Stimulated activated CD8-positive, alpha-beta memory T cell treated with anti-CD3 and anti-CD28 coated beads, Interleukin-15, amount 100 ng/mL, for 4 hours (primary cell): ENCODE measurements around the gene LRMDA.

Experiments
- DNase-seq, 2 donors: peaks; one replicate each; pipeline ENCODE4 v3.0.0-alpha.2; 2020; ENCODE audit warnings: low read depth in 2 of 2

Gene LRMDA

DNA sequence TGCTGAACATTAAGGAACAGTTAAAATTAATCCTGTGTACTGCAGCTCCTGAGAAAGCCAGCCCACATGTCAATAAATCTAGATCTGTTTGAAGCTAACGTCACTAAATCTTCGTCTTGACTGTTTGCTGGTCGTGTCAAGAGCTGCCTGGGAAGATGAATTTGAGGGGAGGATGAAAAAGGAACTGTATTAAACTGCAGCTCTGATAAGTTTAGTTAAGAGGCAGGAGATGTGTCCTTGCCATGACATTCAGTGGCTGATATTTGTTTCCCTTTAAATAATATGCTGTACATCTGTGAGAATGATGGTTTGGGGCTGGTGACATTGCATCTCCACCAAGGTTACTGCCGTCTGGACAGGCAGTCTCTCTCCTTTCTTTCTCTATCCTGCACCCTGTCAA lies 435.3 kb downstream of the LRMDA start:
- DNase-seq, result no peak

DNA sequence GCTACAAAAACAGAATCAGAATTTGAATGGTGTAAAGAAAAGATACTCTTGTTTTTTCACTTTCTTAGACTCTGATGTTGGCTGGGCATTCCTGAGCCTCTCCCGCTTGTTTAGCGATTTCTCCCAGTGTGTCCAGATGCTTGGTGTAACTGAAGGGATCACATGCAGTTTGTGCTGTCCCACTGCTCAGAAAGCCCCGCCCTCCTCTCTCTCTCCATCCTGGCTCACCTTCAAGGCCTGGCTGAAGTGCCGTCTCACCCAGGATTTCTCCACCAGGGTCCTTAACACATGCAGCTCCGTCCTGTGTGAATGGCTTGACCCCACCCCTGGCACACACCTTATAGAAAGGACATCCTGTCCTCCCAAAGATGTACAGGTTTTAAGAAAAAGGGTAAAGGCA lies 437.1 kb downstream of the LRMDA start:
- no peak for DNase-seq

DNA sequence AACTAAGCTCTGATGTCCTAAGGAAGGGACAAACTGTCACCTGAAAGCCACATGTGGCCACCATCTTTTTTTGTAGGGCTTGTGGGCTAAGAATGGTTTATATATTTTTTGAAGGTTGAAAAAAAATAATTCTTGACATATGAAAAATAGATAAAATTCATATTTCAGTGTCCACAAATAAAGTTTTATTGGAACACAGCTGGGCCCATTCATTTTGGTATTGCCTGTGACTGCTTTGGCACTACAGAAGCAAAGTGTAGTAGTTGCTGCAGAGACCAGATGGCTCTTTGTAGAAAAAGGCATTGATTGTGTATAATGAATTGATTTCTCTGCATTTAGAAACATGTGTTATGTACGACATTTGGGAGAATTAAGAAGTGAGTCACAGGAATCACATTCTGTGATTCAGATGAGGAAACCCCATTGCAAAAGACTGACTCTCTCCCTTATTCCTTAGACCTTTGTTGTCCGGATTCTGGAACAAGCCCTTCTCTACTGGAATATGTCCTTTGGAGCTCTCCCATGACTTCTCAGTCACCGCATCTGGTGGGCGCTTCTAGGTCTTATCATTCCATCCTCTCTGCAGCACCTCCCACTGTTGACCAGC lies 438.7 kb downstream of the LRMDA start:
- DNase-seq, result no peak

DNA sequence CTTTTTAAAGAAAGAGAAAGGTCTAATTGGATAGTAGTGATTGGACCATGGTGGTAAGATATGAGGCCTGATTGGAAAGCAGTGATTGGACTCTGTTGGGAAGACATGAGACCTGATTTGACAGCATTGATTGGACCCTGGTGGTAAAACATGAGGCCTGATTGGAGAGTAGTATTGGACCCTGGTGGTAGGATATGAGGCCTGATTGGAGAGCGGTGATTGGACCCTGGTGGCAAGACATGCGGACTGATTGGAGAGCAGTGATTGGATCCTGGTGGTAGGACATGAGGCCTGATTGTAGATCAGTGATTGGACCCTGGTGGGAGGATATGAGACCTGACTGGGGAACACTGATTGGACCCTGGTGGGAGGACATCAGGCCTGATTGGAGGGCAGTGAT lies 444.3 kb downstream of the LRMDA start:
- DNase-seq, result no peak

DNA sequence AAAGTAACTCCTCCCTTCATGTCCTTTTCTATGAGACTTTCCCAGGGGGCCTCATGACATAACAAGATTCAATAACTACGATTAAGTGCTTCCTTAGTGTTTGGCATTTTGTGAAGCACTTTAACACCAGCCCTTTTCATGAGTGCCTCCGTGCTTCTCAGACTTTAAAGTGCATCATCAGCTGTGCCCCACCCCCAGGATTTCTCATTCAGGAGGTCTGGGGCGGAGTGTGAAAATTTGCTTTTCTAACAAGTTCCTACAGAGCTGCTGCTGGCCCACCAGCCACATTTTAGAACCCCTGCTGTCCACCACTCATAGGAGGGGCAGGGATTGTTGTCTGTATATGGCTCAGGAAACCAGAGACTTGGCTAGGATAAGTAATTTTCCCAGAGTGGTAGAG lies 445.3 kb downstream of the LRMDA start:
- no peak for DNase-seq

DNA sequence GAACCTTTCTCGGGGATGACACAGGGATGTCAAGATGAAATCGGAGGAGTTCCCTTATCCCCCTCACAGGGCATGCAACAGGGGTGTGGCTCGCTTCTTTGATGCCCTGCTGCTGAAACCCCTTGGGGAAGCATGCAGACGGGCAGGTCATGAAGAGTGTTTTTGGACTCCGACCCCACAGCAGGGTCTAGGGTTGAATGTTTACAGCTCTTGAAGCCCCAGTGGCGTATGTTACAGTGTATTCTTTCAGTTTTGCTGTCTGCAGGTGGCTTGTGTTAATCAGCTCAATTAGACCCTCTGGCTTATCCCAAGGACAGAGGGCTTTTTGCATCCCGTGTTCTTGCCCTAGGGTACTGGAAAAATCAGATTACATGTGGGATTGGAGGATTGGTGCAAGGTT lies 446.5 kb downstream of the LRMDA start:
- no peak for DNase-seq

DNA sequence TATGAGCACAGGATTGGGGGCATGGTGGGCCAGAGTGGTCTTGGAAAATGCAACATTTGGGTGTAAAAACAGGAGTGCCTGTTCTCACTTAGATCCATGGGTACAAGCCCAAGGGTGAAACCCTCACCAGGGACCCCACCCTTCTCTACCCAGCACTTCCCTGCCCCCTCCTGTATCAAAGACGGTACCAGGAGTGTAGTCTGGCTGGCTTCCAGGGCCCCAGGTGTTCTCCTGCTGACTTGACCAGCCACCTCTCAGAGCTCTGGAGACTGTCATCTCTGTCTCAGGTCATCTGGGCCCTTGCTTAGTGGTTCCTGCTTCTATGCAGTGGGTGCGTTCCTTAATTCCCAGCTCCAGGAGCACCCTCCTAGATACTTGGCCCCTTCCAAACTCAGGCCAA lies 447.2 kb downstream of the LRMDA start:
- DNase-seq, result no peak

DNA sequence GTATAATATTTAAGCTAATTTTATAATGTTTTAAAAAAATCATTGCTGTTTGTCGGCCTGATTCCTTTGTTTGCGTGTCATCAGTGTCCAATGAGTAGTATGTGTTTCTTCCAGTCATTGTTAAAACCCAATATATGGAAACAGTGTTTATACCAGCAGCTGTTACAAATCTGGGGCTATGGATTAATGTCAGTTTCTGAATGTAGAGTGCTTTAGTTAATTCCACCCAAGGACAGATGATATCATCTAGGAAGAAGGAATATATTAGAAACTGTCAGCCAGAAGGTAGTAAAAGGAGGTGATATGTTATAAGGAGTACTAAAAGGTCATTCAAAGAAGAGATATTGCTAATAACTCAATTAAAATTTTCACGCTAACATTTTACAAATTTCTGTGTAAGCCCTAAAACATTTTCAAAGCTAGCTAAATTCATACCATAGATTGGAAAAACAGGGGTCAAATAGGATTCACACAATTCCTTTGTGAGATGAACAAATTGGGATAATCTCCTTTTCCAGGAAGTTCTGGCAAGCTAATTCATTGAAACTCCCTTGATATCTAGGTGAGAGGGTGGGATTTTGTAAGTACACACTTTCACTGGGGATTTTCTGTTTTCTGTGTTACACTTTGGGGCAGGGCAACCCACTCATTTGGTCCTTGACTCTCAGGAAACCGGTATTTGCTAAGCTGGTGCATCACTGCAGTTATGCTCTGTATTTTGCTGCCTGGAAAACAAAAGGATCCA lies 448.8 kb downstream of the LRMDA start:
- no peak for DNase-seq

DNA sequence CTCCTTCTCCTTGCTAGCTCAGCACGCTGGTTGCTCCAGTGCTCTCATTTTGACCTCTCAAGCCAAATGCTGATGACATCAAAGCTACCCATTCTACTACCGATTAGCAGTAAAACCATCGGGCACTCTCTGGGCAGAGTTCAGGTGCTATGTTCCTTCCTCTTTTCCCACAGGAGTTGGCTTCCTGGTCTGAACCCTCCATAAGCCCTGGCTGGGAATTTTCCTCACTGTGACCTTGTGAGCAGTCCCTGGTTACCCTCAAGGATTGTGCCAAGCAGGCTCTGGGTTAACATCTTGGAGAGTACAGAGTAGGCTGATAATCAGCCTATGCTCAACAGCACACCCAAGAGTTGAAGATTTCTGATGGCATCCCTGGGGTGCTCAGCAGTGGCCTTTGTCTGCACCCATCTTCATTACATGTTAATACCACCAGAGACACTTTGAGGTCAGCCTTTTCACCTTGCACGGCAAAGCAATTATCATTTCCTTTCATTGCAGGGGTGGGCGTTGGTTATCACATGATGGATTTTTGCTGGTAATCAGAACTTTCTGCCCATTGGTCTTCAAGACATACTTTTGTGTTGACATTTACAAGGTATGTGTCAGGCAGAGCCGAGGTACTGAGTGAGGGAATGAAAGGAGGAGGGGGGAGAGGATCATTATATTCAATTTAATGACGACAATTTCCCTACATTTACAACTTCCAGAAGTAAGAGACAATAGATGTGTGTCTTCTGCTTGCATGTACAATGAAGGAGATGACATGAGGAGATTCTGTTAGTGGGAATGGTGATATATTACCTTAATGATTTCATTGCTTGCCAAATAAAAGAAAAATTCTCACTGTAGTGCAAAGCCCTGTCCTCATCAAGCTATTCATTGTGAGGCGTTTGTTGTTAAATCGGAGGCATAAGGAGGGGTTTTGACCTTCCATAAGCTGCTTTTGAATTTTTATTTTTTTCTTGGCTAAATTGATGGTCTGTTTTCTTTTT lies 452.0 kb downstream of the LRMDA start:
- DNase-seq, result no peak

DNA sequence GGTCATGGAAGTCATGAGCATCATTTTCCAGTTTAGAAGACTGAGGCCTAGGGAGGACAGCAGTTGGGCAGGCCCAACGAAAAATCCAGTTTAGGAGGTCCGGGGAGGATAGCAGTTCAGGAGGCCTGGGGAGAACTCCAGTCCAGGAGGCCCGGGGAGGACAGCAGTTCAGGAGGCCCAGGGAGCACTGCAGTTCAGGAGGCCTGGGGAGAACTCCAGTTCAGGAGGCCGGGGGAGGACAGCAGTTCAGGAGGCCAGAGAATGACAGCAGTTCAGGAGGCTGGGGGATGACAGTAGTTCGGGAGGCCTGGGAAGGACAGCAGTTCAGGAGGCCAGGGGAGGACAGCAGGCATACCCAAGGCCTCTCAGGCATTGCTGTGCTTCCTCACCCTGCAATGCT lies 453.4 kb downstream of the LRMDA start:
- no peak for DNase-seq

DNA sequence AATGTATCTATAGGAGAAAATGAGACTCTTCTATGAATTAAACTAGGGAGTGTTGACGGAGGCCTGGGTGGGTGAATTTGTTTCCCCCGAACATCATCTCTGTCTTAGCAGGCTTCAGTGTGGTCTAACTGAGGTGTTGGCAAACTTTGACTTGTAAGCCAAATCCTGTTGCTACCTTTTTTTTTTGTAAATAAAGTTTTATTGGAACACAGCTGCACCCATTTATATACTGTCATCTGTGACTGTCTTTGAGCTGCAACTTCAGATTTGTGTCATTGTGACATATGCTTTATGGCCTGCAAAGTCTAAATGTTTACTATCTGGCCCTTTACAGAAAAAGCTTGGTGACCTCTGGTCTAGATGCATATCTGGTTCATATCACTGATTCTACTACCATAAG lies 455.9 kb downstream of the LRMDA start:
- DNase-seq, result no peak

DNA sequence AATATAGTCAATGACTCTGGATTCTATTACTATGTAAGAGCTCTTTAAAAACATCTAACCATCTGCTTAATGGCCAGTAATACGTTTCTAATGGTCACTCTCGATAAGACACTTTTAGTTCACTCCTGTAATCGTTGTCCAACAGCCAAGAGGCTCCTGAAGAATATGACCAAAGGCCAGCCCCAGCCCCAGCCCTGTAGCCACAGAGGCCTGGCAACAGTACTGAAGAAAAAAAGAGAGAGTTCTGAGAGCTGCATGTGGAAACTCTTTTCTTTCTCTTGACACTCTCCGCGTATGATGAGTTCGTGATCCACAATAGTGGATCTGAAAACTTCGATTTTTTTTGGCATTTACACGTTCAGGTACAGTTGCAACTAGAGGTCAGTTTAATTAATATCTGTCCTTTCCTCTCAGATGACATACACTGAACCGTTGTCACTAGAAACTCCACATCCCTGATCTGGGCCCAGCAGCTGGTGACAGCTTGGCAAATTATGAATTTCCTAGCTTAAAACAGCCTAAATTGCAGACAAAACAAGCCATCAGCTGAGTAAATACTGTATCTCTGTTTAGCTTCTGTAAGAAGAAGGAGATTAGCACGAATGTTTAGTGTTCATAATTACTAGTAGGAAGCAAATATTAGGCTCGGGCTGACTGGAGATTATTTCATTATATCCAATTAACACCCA lies 456.7 kb downstream of the LRMDA start:
- DNase-seq, result no peak

DNA sequence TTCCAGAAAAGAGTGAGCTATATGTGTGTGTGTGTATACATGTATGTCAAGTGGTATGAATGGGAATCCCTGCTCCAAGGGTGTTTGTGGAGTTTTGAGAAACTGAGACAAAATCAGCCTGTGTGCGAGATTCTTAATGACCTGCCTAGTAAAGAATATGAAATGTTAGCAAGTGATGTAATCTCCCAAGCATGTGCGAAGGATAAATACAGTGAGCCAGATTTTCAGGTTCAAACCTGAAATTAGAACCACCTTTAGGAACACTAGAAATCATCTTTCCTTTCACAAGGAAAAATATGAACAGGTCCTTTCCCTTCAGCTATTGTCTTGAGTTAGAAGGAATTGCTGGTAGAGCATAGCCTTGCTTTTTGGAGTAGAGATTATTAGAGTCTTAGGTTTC lies 457.6 kb downstream of the LRMDA start:
- no peak for DNase-seq

DNA sequence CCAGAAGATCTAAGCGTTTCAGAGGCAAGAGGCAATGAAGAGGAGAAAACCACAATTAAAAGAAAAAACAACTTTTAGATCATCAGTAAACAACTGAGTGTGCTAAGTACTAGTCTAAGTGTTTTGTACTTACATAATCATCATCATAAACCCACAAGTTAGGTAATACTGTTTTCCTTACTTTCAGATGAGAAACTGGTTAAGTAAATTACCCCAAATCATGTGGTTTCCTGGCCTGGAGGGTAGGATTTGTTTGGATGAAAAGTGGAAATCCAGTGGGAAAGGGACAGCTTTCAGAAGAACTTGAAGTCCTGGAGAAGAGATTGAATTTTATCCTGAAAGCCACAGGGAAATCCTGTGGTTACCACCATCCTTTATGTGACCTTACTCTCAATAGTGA lies 463.3 kb downstream of the LRMDA start:
- no peak for DNase-seq

DNA sequence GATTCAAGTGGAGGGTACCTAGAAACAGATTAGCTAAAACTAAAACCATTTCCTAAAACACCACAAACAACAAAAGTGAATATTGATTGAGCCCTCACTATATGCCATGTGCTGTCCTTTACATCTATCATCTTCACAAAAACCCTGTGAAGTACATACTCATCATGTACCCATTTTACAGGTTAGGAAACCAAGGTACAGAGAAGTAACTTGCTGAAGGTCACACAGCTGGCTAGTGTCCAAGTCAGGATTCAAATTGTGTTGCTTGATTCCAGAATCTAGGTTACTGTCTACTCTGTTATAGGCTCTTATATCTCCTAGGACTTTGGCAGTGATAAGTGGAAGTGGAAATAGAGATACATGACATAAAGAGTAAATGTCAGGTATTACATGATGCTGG lies 463.8 kb downstream of the LRMDA start:
- no peak for DNase-seq

DNA sequence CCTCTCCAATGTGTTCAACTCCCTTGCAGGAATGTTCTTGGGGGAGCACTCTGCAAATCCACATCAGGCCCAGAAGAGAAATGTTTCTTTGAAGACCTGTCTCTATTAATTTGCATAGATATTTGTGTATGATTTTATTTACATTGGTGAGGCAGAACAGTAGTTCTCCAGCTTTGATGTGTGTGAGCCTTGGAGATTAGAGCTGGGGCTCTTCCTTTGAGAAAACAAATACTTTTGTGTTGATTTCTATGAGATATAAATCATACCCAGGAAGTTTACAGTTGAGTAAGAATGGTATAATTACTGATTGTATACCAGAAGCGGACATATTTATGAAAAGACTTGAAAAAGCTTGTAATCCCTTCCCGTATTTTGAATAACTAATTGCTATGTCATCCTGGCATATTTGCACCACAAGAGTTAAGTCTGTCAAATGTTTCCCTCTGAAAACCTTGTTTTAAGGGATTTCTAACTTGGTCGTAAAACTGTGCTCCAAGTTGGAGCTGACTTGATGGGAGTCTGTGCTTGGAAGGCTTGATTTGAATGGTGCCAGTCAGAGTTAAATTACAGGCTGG lies 468.5 kb downstream of the LRMDA start:
- no peak for DNase-seq

DNA sequence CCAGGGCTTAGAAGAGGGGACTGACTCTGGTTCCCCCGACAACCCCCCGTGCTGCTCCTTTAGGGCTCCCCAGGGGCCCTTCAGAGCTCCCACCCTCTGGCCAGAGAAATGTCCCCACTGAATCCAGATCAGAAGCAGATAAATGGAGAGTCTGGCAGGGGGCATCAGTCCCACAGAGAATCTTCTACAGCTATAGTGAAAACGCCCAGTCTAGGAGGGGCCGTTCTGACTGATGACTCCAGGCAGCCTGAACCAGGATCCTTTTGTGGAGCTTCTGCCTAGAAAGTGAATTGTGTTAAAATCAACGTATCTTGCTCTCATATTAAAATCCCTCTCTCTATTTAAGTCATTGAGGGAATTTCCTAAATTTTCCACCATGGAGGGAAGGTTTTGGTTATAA lies 471.4 kb downstream of the LRMDA start:
- DNase-seq, result no peak

DNA sequence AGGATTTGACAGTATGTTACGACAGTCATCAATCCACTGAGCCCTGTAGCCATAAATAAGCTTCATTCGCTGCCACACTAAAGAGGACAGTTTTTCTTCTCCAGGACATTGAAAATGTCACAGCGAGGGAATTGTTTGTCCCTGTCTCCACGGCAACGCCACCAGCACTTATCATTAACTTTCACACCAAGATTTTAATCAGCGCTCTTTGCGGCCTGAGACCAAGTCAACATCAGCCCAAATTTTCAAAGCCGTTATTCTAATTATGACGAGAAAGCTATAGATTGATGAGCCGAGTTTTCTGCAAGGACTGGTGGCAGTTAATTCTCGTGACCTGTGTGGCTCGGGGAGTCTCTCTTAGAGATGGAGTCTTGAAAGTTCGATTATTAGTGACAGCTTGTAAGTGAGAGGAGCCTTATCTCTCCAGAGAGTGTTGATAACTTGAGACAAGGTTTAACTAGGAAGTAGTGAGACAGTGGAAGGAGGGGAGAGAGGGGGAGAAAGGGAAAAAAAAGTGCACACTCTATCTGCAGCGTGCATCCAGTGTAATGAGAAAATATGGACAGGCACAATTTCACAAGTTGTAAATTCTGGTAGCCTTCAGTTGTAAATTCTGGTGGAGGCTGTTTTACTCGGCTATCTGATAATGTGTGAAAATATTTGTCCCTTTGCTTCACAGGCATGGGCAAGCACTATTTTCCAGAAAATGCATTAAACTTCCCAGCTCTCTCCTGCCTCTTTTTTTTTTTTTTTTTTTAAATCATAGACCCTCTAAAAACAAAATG lies 473.3 kb downstream of the LRMDA start:
- DNase-seq, result no peak

DNA sequence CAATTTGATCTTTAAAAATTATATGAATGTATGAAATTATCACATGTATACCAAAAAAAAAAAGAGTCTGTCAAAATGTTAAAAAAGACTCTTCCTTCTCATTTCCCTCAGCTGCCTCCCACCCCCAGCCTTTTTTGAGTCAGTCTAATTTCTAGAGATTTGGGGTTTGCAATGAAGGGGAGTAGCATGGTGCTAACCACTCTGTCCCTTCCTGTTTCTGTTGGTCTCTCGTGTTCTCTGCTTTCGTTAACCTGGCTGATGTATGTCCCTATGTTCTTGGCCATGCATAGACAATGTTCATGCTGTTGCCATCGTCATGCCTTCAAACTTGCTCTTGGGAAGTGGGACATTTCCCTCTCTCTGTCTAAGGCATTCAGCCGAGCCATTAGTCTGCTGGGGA lies 474.1 kb downstream of the LRMDA start:
- no peak for DNase-seq

DNA sequence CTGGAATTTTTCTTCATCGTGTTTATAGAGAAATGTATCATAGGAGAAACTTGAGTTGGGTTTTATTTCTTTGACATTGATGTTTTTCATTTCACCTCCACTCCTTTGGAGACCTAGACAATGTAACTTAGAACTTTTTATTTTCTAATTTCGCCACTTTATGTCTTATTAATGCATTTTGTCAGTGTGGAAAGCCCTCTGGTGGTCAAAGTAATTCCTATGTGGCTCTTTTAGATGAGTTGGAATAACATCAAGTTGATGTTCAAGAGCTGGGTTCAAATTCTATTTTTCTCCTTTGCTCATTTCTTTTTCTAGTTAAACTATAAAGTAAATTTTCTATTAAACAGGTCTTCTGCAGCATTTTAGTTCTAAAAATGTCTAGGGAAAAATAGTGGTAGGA lies 478.6 kb downstream of the LRMDA start:
- no peak for DNase-seq

DNA sequence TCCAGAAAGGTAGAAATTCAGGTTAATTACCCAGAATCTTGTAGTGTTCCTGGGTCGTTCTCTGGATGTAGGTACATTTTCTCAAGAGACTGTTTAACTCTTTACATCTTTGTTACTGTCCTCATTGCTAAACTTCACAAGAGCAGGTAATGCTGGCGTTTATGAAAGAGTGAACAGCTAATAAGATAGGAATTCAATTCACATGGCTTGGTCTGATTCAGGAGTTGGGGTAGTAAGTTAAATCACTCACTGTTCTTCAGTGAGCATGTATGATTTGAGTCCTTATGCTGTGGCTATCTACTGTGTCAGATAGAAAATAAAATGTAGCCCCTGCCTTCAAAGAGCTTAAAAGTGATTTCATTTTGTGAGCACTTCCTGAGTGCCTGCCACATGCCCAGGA lies 480.0 kb downstream of the LRMDA start:
- no peak for DNase-seq
